ENCODE data around the gene CSNK1D.

Gene CSNK1D

GRCh38 chr17:82318772-82319606, 45.5 kb upstream of the CSNK1D start:
- H3K27ac ChIP-seq: no peak overlapping the region
- no peak for TF ChIP-seq CTCF (conservative IDR thresholded peaks at IDR 0.05)

GRCh38 chr17:82318169-82318498, 44.6 kb upstream of the CSNK1D start:
- TF ChIP-seq CTCF (conservative IDR thresholded peaks at IDR 0.05): no peak
- H3K27ac ChIP-seq: no peak overlapping the region

- no peak for TF ChIP-seq CTCF (conservative IDR thresholded peaks at IDR 0.05)
- H3K27ac ChIP-seq: no peak within 1 kb of the TSS
These were observed 44.1 kb upstream of the CSNK1D start, which contains the start of gene CD7 for GRCh38 chr17:82317394-82318168. CD7 (minus strand) TSS chr17:82317608; CDS start chr17:82317495, 113 bp downstream.

- no peak overlapping the region for H3K27ac ChIP-seq
These were observed 43.3 kb upstream of the CSNK1D start for GRCh38 chr17:82316651-82317393.

GRCh38 chr17:82315703-82316358, 42.3 kb upstream of the CSNK1D start:
- no peak overlapping the region for H3K27ac ChIP-seq
- TF ChIP-seq CTCF (conservative IDR thresholded peaks at IDR 0.05): no peak

More at GRCh38 chr17:82316651-82317393, 43.3 kb upstream of the CSNK1D start:
- TF ChIP-seq CTCF (conservative IDR thresholded peaks at IDR 0.05): no peak

- no peak overlapping the region for H3K27ac ChIP-seq
- no peak for TF ChIP-seq CTCF (conservative IDR thresholded peaks at IDR 0.05)
These were observed 41.5 kb upstream of the CSNK1D start for GRCh38 chr17:82314727-82315605.

All from VCaP (cell line).